Neural cell (in vitro differentiated cells): Measurements from ENCODE around the gene GNL2. TPM values are rescaled to one million over a fixed set of nuclear protein-coding genes. Genes with fewer than 3 reads are reported as not detected.

ENCODE experiments used
- H2AFZ ChIP-seq: fragments of 200-600, 300-800 bp; sonication (generic), shearing (Covaris generic); 2 replicates; pipeline ENCODE4 v1.6.0; 2014; ENCODE audit warnings: low read depth, mild to moderate bottlenecking, antibody characterized with exemption, low read length, moderate library complexity
- H3F3A ChIP-seq: fragments of 200-600 bp; shearing (Covaris generic); 2 replicates; pipeline ENCODE4 v1.6.1; 2016; ENCODE audit warnings: mild to moderate bottlenecking, moderate library complexity, mixed read lengths, antibody characterized with exemption, low read length; ENCODE audit not compliant: insufficient read depth, poor library complexity, severe bottlenecking
- H3K27ac ChIP-seq: fragments of 200-600, 300-800 bp; sonication (generic), shearing (Covaris generic); 2 replicates; pipeline ENCODE4 v1.5.1; 2014; ENCODE audit warnings: mild to moderate bottlenecking, low read length, moderate library complexity
- H3K27me3 ChIP-seq: fragments of 300-800, 200-600 bp; sonication (generic), shearing (Covaris generic); 2 replicates; pipeline ENCODE4 v1.6.0; 2014; ENCODE audit warnings: mild to moderate bottlenecking, low read depth, low read length, moderate library complexity; ENCODE audit not compliant: insufficient read depth
- H3K36me3 ChIP-seq: fragments of 300-800, 200-600 bp; sonication (generic), shearing (Covaris generic); 2 replicates; pipeline ENCODE4 v1.5.1; 2014; ENCODE audit warnings: mild to moderate bottlenecking, antibody characterized with exemption, low read length, moderate library complexity; ENCODE audit not compliant: insufficient read depth
- H3K4me2 ChIP-seq: fragments of 300-800, 200-600 bp; sonication (generic), shearing (Covaris generic); 2 replicates; pipeline ENCODE4 v1.6.0; 2014; ENCODE audit warnings: mild to moderate bottlenecking, low read length
- H3K4me3 ChIP-seq: fragments of 300-800, 200-600 bp; sonication (generic), shearing (Covaris generic); 2 replicates; pipeline ENCODE4 v1.5.1; 2014; ENCODE audit warnings: mild to moderate bottlenecking, low read length, moderate library complexity
- H3K79me2 ChIP-seq: fragments of 200-600 bp; shearing (Covaris generic); replicated peaks from 2 replicates; pipeline ENCODE4 v1.6.0; 2014; ENCODE audit warnings: mild to moderate bottlenecking, low read length, moderate library complexity; ENCODE audit not compliant: insufficient read depth
- H3K9ac ChIP-seq: fragments of 300-800, 200-600 bp; sonication (generic), shearing (Covaris generic); 2 replicates; pipeline ENCODE4 v1.6.1; 2016; ENCODE audit warnings: mild to moderate bottlenecking, low read length, mixed read lengths
- H3K9me2 ChIP-seq: fragments of 200-600 bp; shearing (Covaris generic); 2 replicates; pipeline ENCODE4 v1.6.1; 2016; ENCODE audit warnings: mild to moderate bottlenecking, low read length, mixed read lengths; ENCODE audit not compliant: insufficient read depth
- H3K9me3 ChIP-seq: fragments of 200-600, 300-800 bp; sonication (generic), shearing (Covaris generic); 2 replicates; pipeline ENCODE4 v1.6.1; 2016; ENCODE audit warnings: mild to moderate bottlenecking, mixed run types, low read length, moderate library complexity, mixed read lengths
- H4K20me1 ChIP-seq: fragments of 200-600 bp; shearing (Covaris generic); 2 replicates; pipeline ENCODE4 v1.6.1; 2016; ENCODE audit warnings: mild to moderate bottlenecking, mixed run types; ENCODE audit not compliant: insufficient read depth
- EP300 ChIP-seq: fragments of 450-650 bp; conservative IDR thresholded peaks from 2 replicates; pipeline ENCODE4 v1.6.1; 2014; ENCODE audit warnings: antibody characterized with exemption, mild to moderate bottlenecking, moderate library complexity; ENCODE audit not compliant: poor library complexity, severe bottlenecking
- EZH2 ChIP-seq: fragments of 200-600, 300-800 bp; shearing (Covaris generic), sonication (generic); IDR thresholded peaks from 2 replicates; pipeline ENCODE4 v1.6.1; 2014; ENCODE audit warnings: antibody characterized with exemption, low read length, borderline replicate concordance, mild to moderate bottlenecking; ENCODE audit not compliant: insufficient read depth, poor library complexity, severe bottlenecking
- MXI1 ChIP-seq: fragments of 450-650 bp; conservative IDR thresholded peaks from 2 replicates; pipeline ENCODE4 v1.6.1; 2014; ENCODE audit warnings: antibody characterized with exemption, mild to moderate bottlenecking; ENCODE audit not compliant: poor library complexity, severe bottlenecking
- POLR2AphosphoS5 ChIP-seq: IDR thresholded peaks from 2 replicates; pipeline ENCODE4 v1.6.1; 2012
- RAD21 ChIP-seq: fragments of 450-650 bp; conservative IDR thresholded peaks from 2 replicates; pipeline ENCODE4 v1.6.1; 2014; ENCODE audit warnings: antibody characterized with exemption, mild to moderate bottlenecking, moderate library complexity
- REST ChIP-seq: IDR thresholded peaks from 2 replicates; pipeline ENCODE4 v1.6.1; 2012; ENCODE audit warnings: borderline replicate concordance
- SMC3 ChIP-seq: fragments of 450-650 bp; conservative IDR thresholded peaks from 2 replicates; pipeline ENCODE4 v1.6.1; 2014; ENCODE audit warnings: antibody characterized with exemption, mild to moderate bottlenecking, moderate library complexity; ENCODE audit not compliant: poor library complexity
- TAF1 ChIP-seq: IDR thresholded peaks from 2 replicates; pipeline ENCODE4 v1.6.1; 2012; ENCODE audit warnings: low read depth
- polyA plus RNA-seq: library from polyadenylated mRNA; depleted of rRNA; stranded (reverse); fragments of >200 nt; gene quantifications from 2 replicates; pipeline ENCODE4 v1.2.3, GENCODE V29; 2014
- TF ChIP-seq, protein P1 (sequence below): fragments of 450-650 bp; IDR thresholded peaks from 2 replicates; pipeline ENCODE4 v1.5.1; 2014; ENCODE audit warnings: antibody characterized with exemption, mild to moderate bottlenecking, moderate library complexity; ENCODE audit not compliant: poor library complexity, severe bottlenecking

Gene GNL2
- polyA plus RNA-seq, 1 donor from 2014 or later: 31.7 TPM

DNA sequence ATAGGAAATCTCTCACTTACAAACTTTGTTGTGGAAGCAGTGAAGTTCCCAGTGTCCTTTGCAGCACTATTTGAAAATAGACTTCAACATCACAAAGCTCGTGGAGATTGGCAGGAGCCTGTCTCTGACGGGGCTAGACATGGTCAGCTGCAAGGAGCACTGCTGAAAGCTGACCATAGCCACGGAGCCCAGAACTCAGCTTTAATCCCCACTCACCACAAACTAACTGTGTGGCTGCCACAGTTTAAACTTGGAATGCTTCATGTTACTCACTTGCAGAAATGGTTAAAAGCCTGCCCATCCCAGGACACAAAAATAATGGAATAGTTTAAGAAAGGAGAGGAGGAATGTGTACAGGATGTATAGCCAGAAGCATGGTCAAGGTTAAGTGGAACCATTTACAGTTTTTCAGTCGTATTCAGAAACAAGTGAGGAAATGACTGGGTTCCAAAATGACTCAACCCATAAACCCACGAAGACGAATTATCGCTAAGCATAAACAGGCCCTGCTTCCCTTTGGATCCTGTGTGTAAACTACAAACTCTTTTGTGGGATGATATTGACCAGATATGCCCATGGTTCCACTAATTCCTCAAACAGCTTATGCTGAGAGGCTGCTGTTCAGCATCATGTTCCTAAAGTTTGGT is 20.8 kb downstream of the GNL2 start:
- no peak overlapping the region for H3K4me2 ChIP-seq
- no peak overlapping the region for H3K4me3 ChIP-seq
- H3K9ac ChIP-seq: no peak overlapping the region
- H3F3A ChIP-seq: no peaks in the 10 kb centered on the region
- H3K27ac ChIP-seq: no peak overlapping the region
- H3K9me3 ChIP-seq: no peaks in the 10 kb centered on the region
- H3K79me2 ChIP-seq: no peaks in the 10 kb centered on the region
- H3K36me3 ChIP-seq: no peaks in the 10 kb centered on the region
- TF ChIP-seq POLR2AphosphoS5 (no peak), SMC3 (no peak), TAF1 (no peak), EP300 (no peak), EZH2 (no peak)
- TF ChIP-seq, protein P1, sequence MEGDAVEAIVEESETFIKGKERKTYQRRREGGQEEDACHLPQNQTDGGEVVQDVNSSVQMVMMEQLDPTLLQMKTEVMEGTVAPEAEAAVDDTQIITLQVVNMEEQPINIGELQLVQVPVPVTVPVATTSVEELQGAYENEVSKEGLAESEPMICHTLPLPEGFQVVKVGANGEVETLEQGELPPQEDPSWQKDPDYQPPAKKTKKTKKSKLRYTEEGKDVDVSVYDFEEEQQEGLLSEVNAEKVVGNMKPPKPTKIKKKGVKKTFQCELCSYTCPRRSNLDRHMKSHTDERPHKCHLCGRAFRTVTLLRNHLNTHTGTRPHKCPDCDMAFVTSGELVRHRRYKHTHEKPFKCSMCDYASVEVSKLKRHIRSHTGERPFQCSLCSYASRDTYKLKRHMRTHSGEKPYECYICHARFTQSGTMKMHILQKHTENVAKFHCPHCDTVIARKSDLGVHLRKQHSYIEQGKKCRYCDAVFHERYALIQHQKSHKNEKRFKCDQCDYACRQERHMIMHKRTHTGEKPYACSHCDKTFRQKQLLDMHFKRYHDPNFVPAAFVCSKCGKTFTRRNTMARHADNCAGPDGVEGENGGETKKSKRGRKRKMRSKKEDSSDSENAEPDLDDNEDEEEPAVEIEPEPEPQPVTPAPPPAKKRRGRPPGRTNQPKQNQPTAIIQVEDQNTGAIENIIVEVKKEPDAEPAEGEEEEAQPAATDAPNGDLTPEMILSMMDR: no peak
- H3K9me2 ChIP-seq: no peaks in the 10 kb centered on the region
- no peak overlapping the region for H2AFZ ChIP-seq
- no peaks in the 10 kb centered on the region for H4K20me1 ChIP-seq
- no peaks in the 10 kb centered on the region for H3K27me3 ChIP-seq

GRCh38 chr1:37570528-37571334 is 25.0 kb downstream of the GNL2 start:
- no peaks in the 10 kb centered on the region for H3F3A ChIP-seq
- no peaks in the 10 kb centered on the region for H4K20me1 ChIP-seq
- TF ChIP-seq MXI1: no peak
- no peak for TF ChIP-seq POLR2AphosphoS5
- TF ChIP-seq, protein P1: no peak
- no peak for TF ChIP-seq TAF1
- TF ChIP-seq EP300: no peak
- no peak for TF ChIP-seq REST
- no peak for TF ChIP-seq SMC3
- TF ChIP-seq RAD21: no peak
- no peak for TF ChIP-seq EZH2
- H3K27ac ChIP-seq: no peak overlapping the region
- H3K36me3 ChIP-seq: peaks cover 11% of the 10 kb centered on the region
- H3K9me3 ChIP-seq: no peaks in the 10 kb centered on the region
- no peaks in the 10 kb centered on the region for H3K27me3 ChIP-seq
- no peak overlapping the region for H2AFZ ChIP-seq
- no peak overlapping the region for H3K9ac ChIP-seq
- H3K4me3 ChIP-seq: no peak overlapping the region
- H3K79me2 ChIP-seq: no peaks in the 10 kb centered on the region
- H3K9me2 ChIP-seq: no peaks in the 10 kb centered on the region
- H3K4me2 ChIP-seq: no peak overlapping the region
